AG20443 (cell line): Measurements from ENCODE around the gene LYVE1.
A peak's percentile ranks its signal among the peaks of the same experiment; 100 is the strongest.

Source experiments
- DNase-seq: peaks from one replicate; pipeline ENCODE4 v3.0.0; 2012; ENCODE audit warnings: low spot score, mixed read lengths

Gene LYVE1

DNA sequence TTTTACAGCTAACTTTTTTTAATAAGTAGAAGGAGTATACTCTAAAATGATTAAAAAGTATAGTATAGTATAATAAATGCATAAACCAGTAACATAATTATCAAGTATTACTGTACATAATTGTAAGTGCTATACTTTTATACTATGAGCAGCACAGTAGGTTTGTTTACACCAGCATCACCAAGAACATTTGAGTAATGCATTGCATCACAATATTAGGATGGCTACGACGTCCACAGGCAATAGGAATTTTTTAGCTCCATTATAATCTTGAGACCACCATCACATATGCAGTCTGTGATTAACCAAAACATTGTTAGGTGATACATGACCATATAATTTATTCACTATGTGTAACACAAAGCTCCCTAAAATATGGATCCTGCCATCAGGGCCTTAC is 47.9 kb downstream of the LYVE1 start:
- no peak for DNase-seq

- DNase-seq, result no peak
Measured at GRCh38 chr11:10519630-10520029, 48.8 kb downstream of the LYVE1 start.

GRCh38 chr11:10518891-10519290 is 49.6 kb downstream of the LYVE1 start:
- DNase-seq, result no peak

DNA sequence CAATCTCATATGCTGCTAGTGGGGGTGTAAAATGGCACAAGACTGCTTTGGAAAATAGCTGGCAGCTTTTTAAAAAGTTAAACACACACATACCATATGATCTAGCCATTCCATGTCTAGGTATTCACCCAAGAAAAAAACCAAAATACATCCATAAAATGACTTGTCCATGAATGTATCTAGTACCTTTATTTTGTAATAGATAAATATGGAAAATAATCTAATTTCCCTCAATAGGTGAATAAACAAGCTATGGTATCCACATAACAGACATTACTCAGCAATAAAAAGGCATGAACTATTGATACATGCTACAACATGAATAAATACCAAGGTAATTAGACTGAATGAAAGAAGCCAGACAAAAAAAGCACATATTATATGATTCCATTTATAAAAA is 50.3 kb downstream of the LYVE1 start:
- no peak for DNase-seq

- no peak for DNase-seq
Measured at GRCh38 chr11:10515418-10515817, 53.0 kb downstream of the LYVE1 start.

GRCh38 chr11:10514709-10515108 is 53.8 kb downstream of the LYVE1 start:
- DNase-seq, result peak; percentile 42

GRCh38 chr11:10514202-10514601 is 54.3 kb downstream of the LYVE1 start:
- no peak for DNase-seq

GRCh38 chr11:10511181-10511621 is 57.3 kb downstream of the LYVE1 start:
- DNase-seq, result no peak
